GM18870 (cell line): ENCODE measurements around the gene POM121L12.

Source experiments
- ATAC-seq: cut with Tn5 transposase; IDR thresholded peaks from one replicate; pipeline ENCODE4 v1.9.1; 2021; ENCODE audit warnings: moderate library complexity; ENCODE audit not compliant: unreplicated experiment

The POM121L12 gene

GRCh38 chr7:53035499-53036412 is at the start of gene POM121L12:
Gene POM121L12 (plus strand): TSS chr7:53035633. CDS start chr7:53035672, 39 bp downstream.
- ATAC-seq, result no peak

GRCh38 chr7:52992001-52992400 is 43.4 kb upstream of the POM121L12 start:
- no peak for ATAC-seq

- ATAC-seq, result no peak
Observed at GRCh38 chr7:52992479-52993162, 42.8 kb upstream of the POM121L12 start.

GRCh38 chr7:52995676-52996075 is 39.8 kb upstream of the POM121L12 start:
- no peak for ATAC-seq

GRCh38 chr7:53001221-53001620 is 34.2 kb upstream of the POM121L12 start:
- no peak for ATAC-seq

- ATAC-seq, result no peak
Observed at GRCh38 chr7:53002389-53002788, 33.0 kb upstream of the POM121L12 start.

- ATAC-seq, result no peak
Observed at GRCh38 chr7:53003653-53004445, 31.6 kb upstream of the POM121L12 start.

- ATAC-seq, result no peak
Observed at GRCh38 chr7:53013925-53014324, 21.5 kb upstream of the POM121L12 start.

GRCh38 chr7:53015463-53015862 is 20.0 kb upstream of the POM121L12 start:
- ATAC-seq, result no peak

- ATAC-seq, result no peak
Observed at GRCh38 chr7:53022893-53023292, 12.5 kb upstream of the POM121L12 start.

- no peak for ATAC-seq
Observed at GRCh38 chr7:53048638-53049037, 13.2 kb downstream of the POM121L12 start.

- ATAC-seq, result no peak
Observed at GRCh38 chr7:53050433-53050832, 15.0 kb downstream of the POM121L12 start.

- ATAC-seq, result no peak
Observed at GRCh38 chr7:53059591-53059990, 24.2 kb downstream of the POM121L12 start.

GRCh38 chr7:53060066-53060465 is 24.6 kb downstream of the POM121L12 start:
- no peak for ATAC-seq

- no peak for ATAC-seq
Observed at GRCh38 chr7:53062796-53063195, 27.4 kb downstream of the POM121L12 start.

- ATAC-seq, result no peak
Observed at GRCh38 chr7:53068673-53069072, 33.2 kb downstream of the POM121L12 start.

- no peak for ATAC-seq
Observed at GRCh38 chr7:53070883-53071282, 35.5 kb downstream of the POM121L12 start.
